Adrenal gland (tissue), 12 donors: ENCODE results near the gene TMEM18. TPM values are rescaled to one million over a fixed set of nuclear protein-coding genes. Genes with fewer than 3 reads are reported as not detected.
A peak's percentile ranks its signal among the peaks of the same experiment; 100 is the strongest.

Experiments used
- DNase-seq, 7 donors: peaks; one replicate each; pipeline ENCODE4 v3.0.0-alpha.2; 2019 to 2020
- H3K27ac ChIP-seq, 5 donors: fragments of 200-600 bp; sonication (generic) in 4 of 5; 1 replicate in 3 of 5; 2 replicates in 2 of 5; pipeline versions ENCODE4 v1.5.1 to v1.8.0; 2016 to 2020; ENCODE audit warnings: mild to moderate bottlenecking in 1 of 5
- H3K27me3 ChIP-seq: fragments of 200-600 bp; 2 replicates; pipeline ENCODE4 v1.8.0; 2021
- H3K36me3 ChIP-seq, 2 donors: fragments of 200-600 bp; replicated peaks in 1 of 2; 1 replicate in 1 of 2; 2 replicates in 1 of 2; pipeline versions ENCODE4 v1.5.1 to v1.8.0; 2018 to 2022
- H3K4me1 ChIP-seq, 2 donors: fragments of 200-600 bp; replicated peaks in 1 of 2; 1 replicate in 1 of 2; 2 replicates in 1 of 2; pipeline versions ENCODE4 v1.5.1 to v1.8.0; 2018 to 2021
- H3K4me3 ChIP-seq, 4 donors: fragments of 200-600 bp; sonication (generic) in 3 of 4; one replicate each; pipeline ENCODE4 v1.5.1; 2016 to 2018
- H3K9me3 ChIP-seq, 3 donors: fragments of 200-600 bp; sonication (generic) in 1 of 3; replicated peaks in 1 of 3; 1 replicate in 2 of 3; 2 replicates in 1 of 3; pipeline versions ENCODE4 v1.5.1 to v1.8.0; 2016 to 2021
- CTCF ChIP-seq, 6 experiments: fragments of 450-650 bp in 4 of 6; fragments of 200-600 bp in 2 of 6; sonication (generic) in 1 of 6; IDR thresholded peaks; 1 replicate in 5 of 6; 2 replicates in 1 of 6; pipeline versions ENCODE4 v1.5.1 to v1.8.0; 2016 to 2021; ENCODE audit warnings: antibody characterized with exemption in 6 of 6, mild to moderate bottlenecking in 2 of 6, moderate library complexity in 1 of 6
- POLR2A ChIP-seq, 2 donors: fragments of 450-650 bp; IDR thresholded peaks; one replicate each; pipeline ENCODE4 v1.6.1; 2017; ENCODE audit warnings: antibody characterized with exemption in 2 of 2, mild to moderate bottlenecking in 2 of 2, moderate library complexity in 1 of 2
- WGBS, 4 donors: extraction: QIAGEN DNeasy Blood & Tissue Kit in 2 of 4; methylation state at CpG; one replicate each; pipeline versions ENCODE4 v1.1.5 to v1.1.7; 2013 to 2017; 5-methylcytosine and 5-hydroxymethylcytosine counted together
- intact Hi-C, 2 donors: fragments of 100-400 bp; cut with DNase I; formaldehyde crosslinking; loops; one replicate each; pipeline versions ENCODE4 v1.14.1 to v1.15.0; 2022 to 2023
- polyA plus RNA-seq, 3 donors: library from polyadenylated mRNA; stranded (reverse); fragments of 200-250 nt in 2 of 3; fragments of 350-450 nt in 1 of 3; fragmentation: Illumina TruSeq in 1 of 3; extraction: RNeasy Lipid Tissue Mini Kit (QIAGEN cat#74804) in 1 of 3; gene quantifications; one replicate each; pipeline ENCODE4 v1.2.3, GENCODE V29; 2013 to 2014
- total RNA-seq, 9 donors: library from RNA; depleted of rRNA in 4 of 9; stranded (reverse); fragments of >200 nt in 4 of 9; fragments of 120-200 nt in 1 of 9; fragmentation: NEBNext Ultra II Directional in 1 of 9; extraction: Animal tissue kit (Norgen Biotek cat#: 25700) in 1 of 9; gene quantifications; one replicate each; pipeline versions ENCODE4 v1.1.0 to v1.2.4, GENCODE V29; 2013 to 2023
- donor health status: healthy with polysubstance abuse.
- donor health status: Bipolar disorder and iron deficiency.
- donor health status: DM: yes; HTN: yes; CAD: no.
- donor health status: DM: no; HTN: no; CAD: no.
- donor health status: DM: no; HTN: no; CAD: no.
- donor health status: DM: yes; HTN: yes; CAD: no.

Gene TMEM18
- total and polyA plus RNA-seq, 12 donors, result 17.2 to 56.9 (median 31.9) TPM

GRCh38 chr2:635687-636621 lies 41.3 kb downstream of the TMEM18 start:
- H3K27me3 ChIP-seq, result no peaks in the 10 kb centered on the region
- intact Hi-C loops, result loop anchor here in 1 of 2 donors (2.0 kb wide), 1 partner anchor 109 kb away; no protein-coding TSS in a partner anchor
- no peak overlapping the region for H3K4me3 ChIP-seq
- H3K4me1 ChIP-seq, result peaks cover 0 to 13% of the 10 kb centered on the region in 2 donors
- peaks cover 0 to 4% (median 0%) of the 10 kb centered on the region in 3 donors for H3K9me3 ChIP-seq
- DNase-seq, result peak in 1 of 7 donors; percentile 46
- no peak for TF ChIP-seq POLR2A (IDR thresholded peaks at IDR 0.05)
- no peak for TF ChIP-seq CTCF (IDR thresholded peaks at IDR 0.05)
- 71 to 93% (median 77%) methylated on average over 38 to 57 of the region's 57 CpGs for WGBS, 4 donors
- H3K27ac ChIP-seq, result peak overlapping the region in 1 of 5 donors; percentile 81
- no peaks in the 10 kb centered on the region for H3K36me3 ChIP-seq

- intact Hi-C loops, result no loop called here
- DNase-seq, result peak; percentile 59 to 88 (median 83)
- no peak for TF ChIP-seq CTCF (IDR thresholded peaks at IDR 0.05)
- H3K27me3 ChIP-seq, result no peaks in the 10 kb centered on the region
- peak overlapping the region in 3 of 5 donors; percentile 37 to 81 (median 66) for H3K27ac ChIP-seq
- no peaks in the 10 kb centered on the region for H3K36me3 ChIP-seq
- peaks cover 0 to 4% (median 0%) of the 10 kb centered on the region in 3 donors for H3K9me3 ChIP-seq
- peaks cover 0 to 13% of the 10 kb centered on the region in 2 donors for H3K4me1 ChIP-seq
- no peak overlapping the region for H3K4me3 ChIP-seq
- 47 to 59% (median 50%) methylated on average over 16 of the region's 16 CpGs for WGBS, 4 donors
Observed at GRCh38 chr2:634636-635388, 42.4 kb downstream of the TMEM18 start.

GRCh38 chr2:634041-634440 lies 43.2 kb downstream of the TMEM18 start:
- peak in 1 of 7 donors; percentile 48 for DNase-seq
- intact Hi-C loops, result no loop called here
- no peak overlapping the region for H3K4me3 ChIP-seq
- no peaks in the 10 kb centered on the region for H3K27me3 ChIP-seq
- peak overlapping the region in 2 of 5 donors; percentile 37 to 81 for H3K27ac ChIP-seq
- 83 to 90% (median 87%) methylated on average over 5 to 11 of the region's 11 CpGs for WGBS, 4 donors
- peaks cover 0 to 13% of the 10 kb centered on the region in 2 donors for H3K4me1 ChIP-seq
- TF ChIP-seq POLR2A (IDR thresholded peaks at IDR 0.05) (no peak), CTCF (IDR thresholded peaks at IDR 0.05) (no peak)
- H3K36me3 ChIP-seq, result no peaks in the 10 kb centered on the region
- H3K9me3 ChIP-seq, result peaks cover 0 to 4% (median 0%) of the 10 kb centered on the region in 3 donors

GRCh38 chr2:633371-633770 lies 43.8 kb downstream of the TMEM18 start:
- DNase-seq, result peak in 1 of 7 donors; percentile 7
- intact Hi-C loops, result no loop called here
- Histone ChIP-seq H3K4me3 (no peak overlapping the region), H3K36me3 (no peaks in the 10 kb centered on the region), H3K27ac (no peak overlapping the region), H3K4me1 (peaks cover 0 to 13% of the 10 kb centered on the region in 2 donors), H3K27me3 (no peaks in the 10 kb centered on the region), H3K9me3 (peaks cover 0 to 4% (median 0%) of the 10 kb centered on the region in 3 donors)
- TF ChIP-seq CTCF (IDR thresholded peaks at IDR 0.05) (no peak), POLR2A (IDR thresholded peaks at IDR 0.05) (no peak)
- 65 to 77% (median 72%) methylated on average over 5 of the region's 5 CpGs for WGBS, 4 donors
